ENCODE measurements around the gene CSTB.

CSTB gene

DNA sequence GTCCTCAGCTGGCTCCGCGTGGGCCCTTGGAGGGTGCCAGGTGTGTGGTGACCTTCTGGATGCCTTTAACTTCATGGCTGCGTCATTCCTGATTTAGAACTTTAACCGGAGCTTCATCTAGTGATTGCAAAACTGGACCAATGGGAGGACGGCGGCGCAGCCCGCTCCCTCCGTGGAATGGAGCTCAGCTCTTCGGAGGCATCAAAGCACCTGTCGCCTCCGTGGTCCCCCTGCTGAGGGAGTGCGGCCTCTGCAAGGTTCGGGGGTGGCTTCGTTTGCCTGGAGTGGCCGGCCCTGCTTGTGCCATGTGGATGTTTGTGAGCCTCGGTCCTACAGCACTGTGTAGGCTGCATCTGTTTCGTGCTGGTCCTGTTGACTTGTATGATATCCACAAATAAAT, 14.2 kb downstream of the CSTB start:
- H3K4me1 ChIP-seq (ENCODE audit: insufficient read depth, low read length) = no peaks in the 10 kb centered on the region; the same call in 1 of the 2 replicates
- H3K9me3 ChIP-seq (ENCODE audit: insufficient read depth, low read depth, low read length) = no peaks in the 10 kb centered on the region; the same call in 1 of the 2 replicates
- peaks cover 15% of the 10 kb centered on the region; the same call in 1 of the 2 replicates for H3K36me3 ChIP-seq (ENCODE audit: insufficient read depth, low read depth, low read length)
- H3K27ac ChIP-seq (ENCODE audit: low read length) = no peak overlapping the region
- no peak overlapping the region for H3K4me3 ChIP-seq (ENCODE audit: low read length)
- H3K27me3 ChIP-seq (ENCODE audit: insufficient read depth, low read length) = no peaks in the 10 kb centered on the region
- H3K9ac ChIP-seq (ENCODE audit: low read depth, low read length) = no peak overlapping the region

DNA sequence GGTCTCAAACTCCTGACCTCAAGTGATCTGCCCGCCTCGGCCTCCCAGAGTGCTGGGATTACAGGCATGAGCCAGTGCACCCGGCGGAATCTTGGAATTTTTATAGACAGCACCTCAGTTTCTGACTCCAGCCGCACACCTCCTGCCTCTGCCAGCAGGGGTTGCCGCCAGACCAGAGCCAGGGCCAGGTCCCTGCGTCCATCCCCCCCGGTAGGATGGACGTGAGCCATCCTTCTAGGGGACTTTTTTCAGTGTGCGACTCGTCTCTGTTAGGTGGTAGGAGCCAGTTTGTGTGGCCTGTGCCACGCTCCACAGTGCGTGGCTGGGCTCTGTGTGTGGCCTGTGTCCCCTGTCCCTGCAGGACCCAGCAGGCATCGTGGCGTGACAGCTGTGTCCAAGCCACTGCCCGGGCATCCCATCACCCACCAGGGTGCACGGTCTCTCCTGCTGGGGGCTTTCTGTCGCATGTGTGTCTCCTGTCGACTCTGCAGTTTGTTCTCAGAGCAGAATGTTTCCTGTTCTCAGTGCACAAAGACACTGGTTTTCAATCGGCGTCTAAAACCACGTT, 15.6 kb downstream of the CSTB start:
- no peaks in the 10 kb centered on the region; the same call in 1 of the 2 replicates for H3K4me1 ChIP-seq (ENCODE audit: insufficient read depth, low read length)
- peaks cover 29% of the 10 kb centered on the region for H3K36me3 ChIP-seq (ENCODE audit: insufficient read depth, low read depth, low read length)
- H3K9me3 ChIP-seq (ENCODE audit: insufficient read depth, low read depth, low read length) = no peaks in the 10 kb centered on the region; the same call in 1 of the 2 replicates
- H3K27ac ChIP-seq (ENCODE audit: low read length) = no peak overlapping the region
- H3K4me3 ChIP-seq (ENCODE audit: low read length) = no peak overlapping the region
- no peak overlapping the region for H3K9ac ChIP-seq (ENCODE audit: low read depth, low read length)
- no peaks in the 10 kb centered on the region for H3K27me3 ChIP-seq (ENCODE audit: insufficient read depth, low read length)

- Histone ChIP-seq H3K27me3 (ENCODE audit: insufficient read depth, low read length) (no peaks in the 10 kb centered on the region), H3K9me3 (ENCODE audit: insufficient read depth, low read depth, low read length) (no peaks in the 10 kb centered on the region; the same call in 1 of the 2 replicates), H3K9ac (ENCODE audit: low read depth, low read length) (no peak overlapping the region), H3K4me3 (ENCODE audit: low read length) (no peak overlapping the region), H3K36me3 (ENCODE audit: insufficient read depth, low read depth, low read length) (peaks cover 38% of the 10 kb centered on the region), H3K4me1 (ENCODE audit: insufficient read depth, low read length) (no peaks in the 10 kb centered on the region; the same call in 1 of the 2 replicates), H3K27ac (ENCODE audit: low read length) (no peak overlapping the region)
Observed at GRCh38 chr21:43759651-43760050, 16.5 kb downstream of the CSTB start.

DNA sequence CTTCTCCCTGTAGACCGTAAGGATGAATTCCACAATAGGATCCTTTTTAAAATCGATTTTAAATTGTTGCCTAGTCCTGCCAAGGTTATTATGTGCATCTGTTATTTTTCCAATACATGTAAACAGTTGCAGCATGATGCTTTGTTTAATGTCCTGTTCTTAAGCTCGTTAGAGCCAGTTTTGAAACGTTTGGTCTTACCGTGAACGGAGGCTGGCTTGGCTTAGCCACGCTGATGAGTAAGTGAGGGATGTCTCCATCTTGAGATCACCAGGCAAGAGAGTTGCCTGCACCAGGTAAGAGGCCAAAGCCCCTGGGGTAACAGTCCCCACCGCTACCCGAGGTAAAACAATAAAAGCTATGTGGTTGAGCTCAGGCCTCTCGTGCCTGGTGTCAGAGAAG, 17.3 kb downstream of the CSTB start:
- Histone ChIP-seq H3K4me1 (ENCODE audit: insufficient read depth, low read length) (no peaks in the 10 kb centered on the region), H3K36me3 (ENCODE audit: insufficient read depth, low read depth, low read length) (peaks cover 45% of the 10 kb centered on the region), H3K4me3 (ENCODE audit: low read length) (no peak overlapping the region), H3K27me3 (ENCODE audit: insufficient read depth, low read length) (no peaks in the 10 kb centered on the region), H3K27ac (ENCODE audit: low read length) (no peak overlapping the region), H3K9me3 (ENCODE audit: insufficient read depth, low read depth, low read length) (no peaks in the 10 kb centered on the region; the same call in 1 of the 2 replicates), H3K9ac (ENCODE audit: low read depth, low read length) (no peak overlapping the region)

GRCh38 chr21:43758111-43758641, 17.9 kb downstream of the CSTB start:
- Histone ChIP-seq H3K9ac (ENCODE audit: low read depth, low read length) (no peak overlapping the region), H3K27me3 (ENCODE audit: insufficient read depth, low read length) (no peaks in the 10 kb centered on the region), H3K4me1 (ENCODE audit: insufficient read depth, low read length) (no peaks in the 10 kb centered on the region), H3K9me3 (ENCODE audit: insufficient read depth, low read depth, low read length) (no peaks in the 10 kb centered on the region; the same call in 1 of the 2 replicates), H3K36me3 (ENCODE audit: insufficient read depth, low read depth, low read length) (peaks cover 52% of the 10 kb centered on the region), H3K4me3 (ENCODE audit: low read length) (no peak overlapping the region), H3K27ac (ENCODE audit: low read length) (no peak overlapping the region)

GRCh38 chr21:43757601-43758000, 18.5 kb downstream of the CSTB start:
- H3K27me3 ChIP-seq (ENCODE audit: insufficient read depth, low read length) = no peaks in the 10 kb centered on the region
- no peak overlapping the region for H3K4me3 ChIP-seq (ENCODE audit: low read length)
- no peak overlapping the region for H3K27ac ChIP-seq (ENCODE audit: low read length)
- H3K36me3 ChIP-seq (ENCODE audit: insufficient read depth, low read depth, low read length) = peaks cover 57% of the 10 kb centered on the region
- no peaks in the 10 kb centered on the region for H3K4me1 ChIP-seq (ENCODE audit: insufficient read depth, low read length)
- H3K9me3 ChIP-seq (ENCODE audit: insufficient read depth, low read depth, low read length) = no peaks in the 10 kb centered on the region
- H3K9ac ChIP-seq (ENCODE audit: low read depth, low read length) = no peak overlapping the region

- Histone ChIP-seq H3K27me3 (ENCODE audit: insufficient read depth, low read length) (no peaks in the 10 kb centered on the region), H3K9ac (ENCODE audit: low read depth, low read length) (no peak overlapping the region), H3K36me3 (ENCODE audit: insufficient read depth, low read depth, low read length) (peaks cover 68% of the 10 kb centered on the region)
Observed at GRCh38 chr21:43755820-43756594, 20.1 kb downstream of the CSTB start.

GRCh38 chr21:43754948-43755781, 20.9 kb downstream of the CSTB start:
- Histone ChIP-seq H3K27me3 (ENCODE audit: insufficient read depth, low read length) (no peaks in the 10 kb centered on the region), H3K27ac (ENCODE audit: low read length) (no peak overlapping the region), H3K9me3 (ENCODE audit: insufficient read depth, low read depth, low read length) (no peaks in the 10 kb centered on the region), H3K9ac (ENCODE audit: low read depth, low read length) (no peak overlapping the region), H3K36me3 (ENCODE audit: insufficient read depth, low read depth, low read length) (peaks cover 74% of the 10 kb centered on the region), H3K4me1 (ENCODE audit: insufficient read depth, low read length) (no peaks in the 10 kb centered on the region), H3K4me3 (ENCODE audit: low read length) (no peak overlapping the region)

More at GRCh38 chr21:43755820-43756594, 20.1 kb downstream of the CSTB start:
- Histone ChIP-seq H3K4me1 (ENCODE audit: insufficient read depth, low read length) (no peaks in the 10 kb centered on the region), H3K9me3 (ENCODE audit: insufficient read depth, low read depth, low read length) (no peaks in the 10 kb centered on the region), H3K27ac (ENCODE audit: low read length) (no peak overlapping the region), H3K4me3 (ENCODE audit: low read length) (no peak overlapping the region)

DNA sequence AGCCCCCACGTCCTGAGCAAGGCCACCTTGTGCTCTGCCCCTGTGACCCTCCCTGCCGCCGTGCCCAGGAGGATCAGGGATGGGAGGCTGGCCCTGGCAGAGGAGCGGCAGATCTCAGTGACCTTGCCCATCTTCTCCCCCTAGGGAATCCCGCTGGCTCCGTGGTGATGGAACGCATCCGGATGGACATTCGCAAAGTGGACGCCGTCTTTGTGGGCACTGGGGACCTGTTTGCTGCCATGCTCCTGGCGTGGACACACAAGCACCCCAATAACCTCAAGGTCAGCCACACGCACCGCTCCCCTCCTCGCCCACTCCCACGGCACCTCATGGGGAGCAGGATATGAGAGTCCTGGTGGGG, 22.7 kb downstream of the CSTB start:
- Histone ChIP-seq H3K27me3 (ENCODE audit: insufficient read depth, low read length) (no peaks in the 10 kb centered on the region), H3K9ac (ENCODE audit: low read depth, low read length) (no peak overlapping the region), H3K4me1 (ENCODE audit: insufficient read depth, low read length) (no peaks in the 10 kb centered on the region), H3K9me3 (ENCODE audit: insufficient read depth, low read depth, low read length) (no peaks in the 10 kb centered on the region), H3K4me3 (ENCODE audit: low read length) (no peak overlapping the region), H3K36me3 (ENCODE audit: insufficient read depth, low read depth, low read length) (peaks cover 70% of the 10 kb centered on the region), H3K27ac (ENCODE audit: low read length) (no peak overlapping the region)

GRCh38 chr21:43752758-43753438, 23.2 kb downstream of the CSTB start:
- H3K4me1 ChIP-seq (ENCODE audit: insufficient read depth, low read length) = no peaks in the 10 kb centered on the region
- peaks cover 68% of the 10 kb centered on the region for H3K36me3 ChIP-seq (ENCODE audit: insufficient read depth, low read depth, low read length)
- no peaks in the 10 kb centered on the region for H3K27me3 ChIP-seq (ENCODE audit: insufficient read depth, low read length)
- no peak overlapping the region for H3K4me3 ChIP-seq (ENCODE audit: low read length)
- no peak overlapping the region for H3K9ac ChIP-seq (ENCODE audit: low read depth, low read length)
- H3K27ac ChIP-seq (ENCODE audit: low read length) = no peak overlapping the region
- H3K9me3 ChIP-seq (ENCODE audit: insufficient read depth, low read depth, low read length) = no peaks in the 10 kb centered on the region

GRCh38 chr21:43751955-43752591, 24.0 kb downstream of the CSTB start:
- H3K9me3 ChIP-seq (ENCODE audit: insufficient read depth, low read depth, low read length) = no peaks in the 10 kb centered on the region
- H3K36me3 ChIP-seq (ENCODE audit: insufficient read depth, low read depth, low read length) = peaks cover 70% of the 10 kb centered on the region
- no peak overlapping the region for H3K9ac ChIP-seq (ENCODE audit: low read depth, low read length)
- H3K4me1 ChIP-seq (ENCODE audit: insufficient read depth, low read length) = no peaks in the 10 kb centered on the region
- H3K27me3 ChIP-seq (ENCODE audit: insufficient read depth, low read length) = no peaks in the 10 kb centered on the region
- no peak overlapping the region for H3K27ac ChIP-seq (ENCODE audit: low read length)
- no peak overlapping the region for H3K4me3 ChIP-seq (ENCODE audit: low read length)
